Measurements from ENCODE around the gene PDGFA.

The PDGFA gene

GRCh38 chr7:500521-501420 lies 18.9 kb downstream of the PDGFA start:
- DNase-seq: no peak

GRCh38 chr7:499853-500485 lies 19.7 kb downstream of the PDGFA start:
- no peak for DNase-seq

- no peak for DNase-seq
These were observed 20.7 kb downstream of the PDGFA start for GRCh38 chr7:498678-499641.

- DNase-seq: no peak
These were observed 21.5 kb downstream of the PDGFA start for GRCh38 chr7:497946-498655.

GRCh38 chr7:497346-497745 lies 22.3 kb downstream of the PDGFA start:
- DNase-seq: no peak

- no peak for DNase-seq
These were observed 22.9 kb downstream of the PDGFA start for GRCh38 chr7:496528-497295.

- no peak for DNase-seq
These were observed 23.8 kb downstream of the PDGFA start for GRCh38 chr7:495761-496321.

- DNase-seq: no peak
These were observed 24.3 kb downstream of the PDGFA start for GRCh38 chr7:495326-495725.

- no peak for DNase-seq
These were observed 24.7 kb downstream of the PDGFA start for GRCh38 chr7:494906-495305.

GRCh38 chr7:494259-494687 lies 25.4 kb downstream of the PDGFA start:
- no peak for DNase-seq

GRCh38 chr7:493661-494251 lies 25.9 kb downstream of the PDGFA start:
- no peak for DNase-seq

GRCh38 chr7:492714-493065 lies 27.0 kb downstream of the PDGFA start:
- no peak for DNase-seq

GRCh38 chr7:491958-492713 lies 27.5 kb downstream of the PDGFA start:
- no peak for DNase-seq

GRCh38 chr7:491292-491957 lies 28.2 kb downstream of the PDGFA start:
- no peak for DNase-seq

- DNase-seq: no peak
These were observed 29.0 kb downstream of the PDGFA start for GRCh38 chr7:490461-491291.

GRCh38 chr7:489876-490275 lies 29.8 kb downstream of the PDGFA start:
- DNase-seq: no peak

- DNase-seq: no peak
These were observed 33.4 kb downstream of the PDGFA start for GRCh38 chr7:486216-486743.

Data from cortex of kidney (tissue), 1 donor.